Nephron progenitor cell (in vitro differentiated cells): ENCODE results near the gene MAML2.

Source experiments
- DNase-seq: peaks from one replicate; pipeline ENCODE4 v3.0.0; 2021
- H3K27ac Mint-ChIP-seq: 2 replicates; pipeline ENCODE4 v1.8.0; 2021; ENCODE audit warnings: mild to moderate bottlenecking, moderate library complexity, mixed read lengths
- H3K27me3 Mint-ChIP-seq: 2 replicates; pipeline ENCODE4 v1.8.0; 2021; ENCODE audit warnings: mild to moderate bottlenecking, low read depth, mixed read lengths; ENCODE audit not compliant: poor library complexity
- H3K36me3 Mint-ChIP-seq: 2 replicates; pipeline ENCODE4 v1.8.0; 2021; ENCODE audit warnings: low read depth, mixed read lengths
- H3K4me1 Mint-ChIP-seq: 2 replicates; pipeline ENCODE4 v1.8.0; 2021; ENCODE audit warnings: mixed read lengths
- H3K4me3 Mint-ChIP-seq: 2 replicates; pipeline ENCODE4 v1.8.0; 2021; ENCODE audit warnings: mild to moderate bottlenecking, moderate library complexity, mixed read lengths
- H3K9me3 Mint-ChIP-seq: 2 replicates; pipeline ENCODE4 v1.8.0; 2021; ENCODE audit warnings: mild to moderate bottlenecking, moderate library complexity, mixed read lengths
- CTCF ChIP-seq: fragments of 200-600 bp; sonication (generic); IDR thresholded peaks from 2 replicates; pipeline ENCODE4 v1.5.0; 2021; ENCODE audit warnings: antibody characterized with exemption

Gene MAML2

GRCh38 chr11:96317985-96318384, 25.0 kb downstream of the MAML2 start:
- no peak for TF ChIP-seq CTCF
- no peak for DNase-seq
- Mint-ChIP-seq H3K9me3 (peaks cover 3% of the 10 kb centered on the region), H3K4me3 (no peak overlapping the region), H3K4me1 (peaks cover 61% of the 10 kb centered on the region), H3K27me3 (no peaks in the 10 kb centered on the region), H3K27ac (no peak overlapping the region), H3K36me3 (peaks cover 51% of the 10 kb centered on the region)

GRCh38 chr11:96317571-96317970, 25.4 kb downstream of the MAML2 start:
- no peaks in the 10 kb centered on the region for H3K9me3 Mint-ChIP-seq
- DNase-seq = no peak
- H3K36me3 Mint-ChIP-seq = peaks cover 47% of the 10 kb centered on the region
- peaks cover 64% of the 10 kb centered on the region for H3K4me1 Mint-ChIP-seq
- no peak overlapping the region for H3K4me3 Mint-ChIP-seq
- TF ChIP-seq CTCF = no peak
- no peak overlapping the region for H3K27ac Mint-ChIP-seq
- H3K27me3 Mint-ChIP-seq = no peaks in the 10 kb centered on the region

- DNase-seq = no peak
- Mint-ChIP-seq H3K4me3 (no peak overlapping the region), H3K4me1 (peaks cover 60% of the 10 kb centered on the region), H3K27ac (no peak overlapping the region), H3K9me3 (no peaks in the 10 kb centered on the region), H3K36me3 (peaks cover 40% of the 10 kb centered on the region), H3K27me3 (no peaks in the 10 kb centered on the region)
- TF ChIP-seq CTCF = no peak
Measured at GRCh38 chr11:96316869-96317268, 26.1 kb downstream of the MAML2 start.

GRCh38 chr11:96315476-96315875, 27.5 kb downstream of the MAML2 start:
- Mint-ChIP-seq H3K36me3 (peaks cover 31% of the 10 kb centered on the region), H3K27me3 (no peaks in the 10 kb centered on the region), H3K27ac (no peak overlapping the region), H3K9me3 (no peaks in the 10 kb centered on the region), H3K4me3 (no peak overlapping the region), H3K4me1 (peaks cover 46% of the 10 kb centered on the region)
- no peak for TF ChIP-seq CTCF
- no peak for DNase-seq

GRCh38 chr11:96314326-96315020, 28.5 kb downstream of the MAML2 start:
- TF ChIP-seq CTCF = no peak
- H3K4me1 Mint-ChIP-seq = peaks cover 43% of the 10 kb centered on the region
- peaks cover 22% of the 10 kb centered on the region for H3K36me3 Mint-ChIP-seq
- H3K9me3 Mint-ChIP-seq = no peaks in the 10 kb centered on the region
- H3K4me3 Mint-ChIP-seq = no peak overlapping the region
- H3K27me3 Mint-ChIP-seq = no peaks in the 10 kb centered on the region
- peak overlapping the region; percentile 74 for H3K27ac Mint-ChIP-seq
- DNase-seq = no peak

- no peak for DNase-seq
- H3K27me3 Mint-ChIP-seq = no peaks in the 10 kb centered on the region
- no peaks in the 10 kb centered on the region for H3K9me3 Mint-ChIP-seq
- no peak overlapping the region for H3K4me3 Mint-ChIP-seq
- peaks cover 50% of the 10 kb centered on the region for H3K4me1 Mint-ChIP-seq
- peaks cover 16% of the 10 kb centered on the region for H3K36me3 Mint-ChIP-seq
- TF ChIP-seq CTCF = no peak
- H3K27ac Mint-ChIP-seq = peak overlapping the region; percentile 13
Measured at GRCh38 chr11:96313163-96313562, 29.8 kb downstream of the MAML2 start.
